Chondrocyte (in vitro differentiated cells): ENCODE results near the gene FAM20C. TPM values are rescaled to one million over a fixed set of nuclear protein-coding genes. Genes with fewer than 3 reads are reported as not detected.

Experiments used
- DNase-seq: peaks from one replicate; pipeline ENCODE4 v3.0.0; 2021; ENCODE audit warnings: mixed read lengths, low spot score
- H3K27ac Mint-ChIP-seq: one replicate; pipeline ENCODE4 v1.8.0; 2021; ENCODE audit warnings: mild to moderate bottlenecking, moderate library complexity, mixed read lengths; ENCODE audit not compliant: unreplicated experiment
- H3K27me3 Mint-ChIP-seq: 2 replicates; pipeline ENCODE4 v1.8.0; 2021; ENCODE audit warnings: low read depth, mixed read lengths
- H3K36me3 Mint-ChIP-seq: 2 replicates; pipeline ENCODE4 v1.8.0; 2021; ENCODE audit warnings: low read depth, mixed read lengths
- H3K4me1 Mint-ChIP-seq: 2 replicates; pipeline ENCODE4 v1.8.0; 2021; ENCODE audit warnings: low read depth, mild to moderate bottlenecking, mixed read lengths
- H3K4me3 Mint-ChIP-seq: one replicate; pipeline ENCODE4 v1.8.0; 2021; ENCODE audit warnings: mild to moderate bottlenecking, moderate library complexity, mixed read lengths; ENCODE audit not compliant: unreplicated experiment
- H3K9me3 Mint-ChIP-seq: 2 replicates; pipeline ENCODE4 v1.8.0; 2021; ENCODE audit warnings: low read depth, mixed read lengths
- CTCF ChIP-seq: fragments of 200-600 bp; sonication (generic); IDR thresholded peaks from 2 replicates; pipeline ENCODE4 v1.5.0; 2021; ENCODE audit warnings: antibody characterized with exemption, mild to moderate bottlenecking, moderate library complexity
- total RNA-seq: library from RNA; stranded (reverse); gene quantifications from 3 replicates; pipeline ENCODE4 v1.2.1, GENCODE V29; 2021

The FAM20C gene
- total RNA-seq, 1 donor from 2014 or later: 34.4 TPM

GRCh38 chr7:291373-292092 is 99.2 kb downstream of the FAM20C start:
- Mint-ChIP-seq H3K27ac (no peak overlapping the region), H3K27me3 (peaks cover 40% of the 10 kb centered on the region), H3K4me1 (peaks cover 3% of the 10 kb centered on the region), H3K9me3 (no peaks in the 10 kb centered on the region), H3K36me3 (no peaks in the 10 kb centered on the region), H3K4me3 (no peak overlapping the region)
- TF ChIP-seq CTCF: no peak
- DNase-seq: no peak

GRCh38 chr7:292226-292625 is 99.9 kb downstream of the FAM20C start:
- Mint-ChIP-seq H3K36me3 (no peaks in the 10 kb centered on the region), H3K4me3 (no peak overlapping the region), H3K4me1 (peaks cover 3% of the 10 kb centered on the region), H3K9me3 (no peaks in the 10 kb centered on the region), H3K27me3 (peaks cover 39% of the 10 kb centered on the region), H3K27ac (no peak overlapping the region)
- TF ChIP-seq CTCF: no peak
- no peak for DNase-seq

- no peaks in the 10 kb centered on the region for H3K9me3 Mint-ChIP-seq
- no peak overlapping the region for H3K27ac Mint-ChIP-seq
- no peak for DNase-seq
- H3K4me3 Mint-ChIP-seq: no peak overlapping the region
- H3K36me3 Mint-ChIP-seq: no peaks in the 10 kb centered on the region
- H3K27me3 Mint-ChIP-seq: peaks cover 36% of the 10 kb centered on the region
- H3K4me1 Mint-ChIP-seq: peaks cover 3% of the 10 kb centered on the region
- no peak for TF ChIP-seq CTCF
Measured at GRCh38 chr7:292826-293225, 100.5 kb downstream of the FAM20C start.

- Mint-ChIP-seq H3K4me1 (peaks cover 3% of the 10 kb centered on the region), H3K36me3 (no peaks in the 10 kb centered on the region), H3K9me3 (no peaks in the 10 kb centered on the region), H3K27me3 (peaks cover 27% of the 10 kb centered on the region), H3K27ac (no peak overlapping the region), H3K4me3 (no peak overlapping the region)
- TF ChIP-seq CTCF: no peak
- DNase-seq: no peak
Measured at GRCh38 chr7:293681-294439, 101.5 kb downstream of the FAM20C start.

- Mint-ChIP-seq H3K9me3 (no peaks in the 10 kb centered on the region), H3K36me3 (no peaks in the 10 kb centered on the region), H3K4me3 (no peak overlapping the region), H3K27ac (no peak overlapping the region), H3K27me3 (peaks cover 24% of the 10 kb centered on the region), H3K4me1 (peaks cover 3% of the 10 kb centered on the region)
- no peak for TF ChIP-seq CTCF
- DNase-seq: no peak
Measured at GRCh38 chr7:294440-295154, 102.2 kb downstream of the FAM20C start.
